ENCODE measurements around the gene TRIM28.

DNA sequence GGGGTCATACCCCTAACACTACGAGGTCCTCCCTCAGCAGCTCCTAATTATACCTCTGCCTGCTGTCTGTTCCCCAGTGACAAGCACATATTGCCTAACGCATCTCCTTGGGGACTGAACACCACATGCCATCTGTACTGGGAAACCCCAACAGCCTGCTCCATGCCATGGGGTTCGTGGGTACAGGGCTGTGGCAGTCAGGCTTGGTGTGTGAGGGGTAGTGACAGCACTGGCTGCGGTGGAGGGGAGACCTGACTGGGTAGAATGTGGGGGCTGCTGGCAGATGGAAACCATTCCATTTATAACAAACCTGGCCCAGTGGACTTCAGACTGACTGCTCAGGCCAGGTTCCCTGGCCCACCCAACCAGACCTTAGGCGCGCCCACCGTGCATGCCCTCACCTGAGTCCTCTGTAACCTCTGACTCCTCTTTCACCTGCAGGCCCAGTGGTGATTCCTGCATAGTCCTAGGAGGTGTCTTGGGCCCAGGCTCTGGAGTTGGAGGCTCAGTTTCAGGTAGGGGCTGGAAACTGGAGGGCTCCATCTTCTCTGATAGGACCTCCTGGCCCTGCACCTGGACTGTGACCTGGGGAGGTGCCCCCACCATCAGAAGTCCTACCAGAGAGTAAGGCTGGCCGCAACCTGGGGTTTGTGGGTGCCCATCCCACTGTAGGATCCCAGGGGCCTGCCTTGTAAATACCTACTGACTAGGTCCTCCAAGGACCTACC lies 26.2 kb downstream of the TRIM28 start:
- TF ChIP-seq POLR2A (IDR thresholded peaks at IDR 0.05) = no peak
- TF ChIP-seq, protein P1, sequence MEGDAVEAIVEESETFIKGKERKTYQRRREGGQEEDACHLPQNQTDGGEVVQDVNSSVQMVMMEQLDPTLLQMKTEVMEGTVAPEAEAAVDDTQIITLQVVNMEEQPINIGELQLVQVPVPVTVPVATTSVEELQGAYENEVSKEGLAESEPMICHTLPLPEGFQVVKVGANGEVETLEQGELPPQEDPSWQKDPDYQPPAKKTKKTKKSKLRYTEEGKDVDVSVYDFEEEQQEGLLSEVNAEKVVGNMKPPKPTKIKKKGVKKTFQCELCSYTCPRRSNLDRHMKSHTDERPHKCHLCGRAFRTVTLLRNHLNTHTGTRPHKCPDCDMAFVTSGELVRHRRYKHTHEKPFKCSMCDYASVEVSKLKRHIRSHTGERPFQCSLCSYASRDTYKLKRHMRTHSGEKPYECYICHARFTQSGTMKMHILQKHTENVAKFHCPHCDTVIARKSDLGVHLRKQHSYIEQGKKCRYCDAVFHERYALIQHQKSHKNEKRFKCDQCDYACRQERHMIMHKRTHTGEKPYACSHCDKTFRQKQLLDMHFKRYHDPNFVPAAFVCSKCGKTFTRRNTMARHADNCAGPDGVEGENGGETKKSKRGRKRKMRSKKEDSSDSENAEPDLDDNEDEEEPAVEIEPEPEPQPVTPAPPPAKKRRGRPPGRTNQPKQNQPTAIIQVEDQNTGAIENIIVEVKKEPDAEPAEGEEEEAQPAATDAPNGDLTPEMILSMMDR (IDR thresholded peaks at IDR 0.05) = no peak

Measured in thyroid gland (tissue), 4 donors.